GM21619 (cell line): ENCODE measurements around the gene KRT5.
A peak's percentile ranks its signal among the peaks of the same experiment; 100 is the strongest.

Source experiments
- ATAC-seq: cut with Tn5 transposase; IDR thresholded peaks from one replicate; pipeline ENCODE4 v1.9.1; 2021; ENCODE audit not compliant: unreplicated experiment

KRT5 gene

GRCh38 chr12:52539083-52539820 is 19.1 kb upstream of the KRT5 start:
- no peak for ATAC-seq

DNA sequence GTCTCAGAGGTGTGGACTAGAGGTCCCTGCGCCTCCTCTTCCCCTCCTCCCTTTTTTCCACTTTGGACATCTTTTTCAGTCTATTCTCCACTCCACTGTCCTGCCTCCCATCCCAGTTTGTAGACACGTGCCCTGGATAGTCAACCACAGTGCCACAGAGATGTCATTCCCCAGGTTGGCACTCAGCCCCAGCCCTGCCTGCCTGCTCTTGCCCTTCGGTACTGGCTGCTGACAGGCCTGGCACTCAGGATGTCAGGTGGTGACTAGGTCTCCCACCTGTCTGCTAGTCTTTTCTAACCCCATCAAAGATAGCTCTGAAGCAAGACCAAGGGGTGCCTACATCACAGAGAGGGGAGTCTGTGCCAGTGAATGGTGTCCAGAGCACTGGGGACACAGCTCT is 16.9 kb upstream of the KRT5 start:
- no peak for ATAC-seq

DNA sequence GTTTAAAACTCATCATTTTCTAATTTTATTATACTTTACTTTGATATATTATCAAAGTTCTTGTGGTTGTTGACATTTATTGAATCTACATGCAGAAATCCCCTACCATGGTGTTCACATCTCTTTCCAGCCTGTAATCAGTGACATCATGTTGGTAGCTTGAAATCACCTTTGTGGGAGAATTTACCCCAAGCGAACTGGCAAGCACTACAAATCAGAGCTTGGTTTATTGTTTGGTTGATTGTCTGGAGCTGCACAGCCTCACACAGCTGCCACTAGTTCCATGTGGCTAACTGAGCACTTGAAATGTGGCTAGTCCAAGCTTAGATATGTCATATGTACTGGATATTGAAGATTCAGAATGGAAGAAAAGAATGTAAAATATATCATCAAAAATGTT is 15.4 kb upstream of the KRT5 start:
- ATAC-seq = no peak

- no peak for ATAC-seq
These were observed 14.3 kb upstream of the KRT5 start for GRCh38 chr12:52534482-52534881.

- no peak for ATAC-seq
These were observed 13.7 kb upstream of the KRT5 start for GRCh38 chr12:52533686-52534470.

DNA sequence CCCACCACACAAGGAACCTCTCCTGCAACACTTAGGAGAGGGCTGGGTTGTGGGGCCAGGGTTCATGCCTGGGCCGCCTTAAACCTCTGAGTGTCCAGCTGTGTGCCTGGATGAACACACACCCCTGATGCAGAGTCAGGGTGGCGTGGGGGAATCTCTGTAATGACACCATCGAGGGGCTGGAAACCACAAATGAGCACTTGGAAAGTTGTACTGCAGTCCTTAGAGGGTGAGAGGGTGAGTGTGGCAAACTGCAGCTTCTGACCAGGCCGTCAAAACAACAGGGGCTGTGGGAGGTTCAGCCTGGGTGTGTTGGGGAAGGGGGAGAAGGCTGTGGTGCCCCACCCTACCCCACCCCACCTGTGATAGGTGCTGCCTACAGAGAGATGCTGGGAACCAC is 12.4 kb upstream of the KRT5 start:
- ATAC-seq = no peak

- ATAC-seq = no peak
These were observed 11.5 kb upstream of the KRT5 start for GRCh38 chr12:52531566-52532300.

DNA sequence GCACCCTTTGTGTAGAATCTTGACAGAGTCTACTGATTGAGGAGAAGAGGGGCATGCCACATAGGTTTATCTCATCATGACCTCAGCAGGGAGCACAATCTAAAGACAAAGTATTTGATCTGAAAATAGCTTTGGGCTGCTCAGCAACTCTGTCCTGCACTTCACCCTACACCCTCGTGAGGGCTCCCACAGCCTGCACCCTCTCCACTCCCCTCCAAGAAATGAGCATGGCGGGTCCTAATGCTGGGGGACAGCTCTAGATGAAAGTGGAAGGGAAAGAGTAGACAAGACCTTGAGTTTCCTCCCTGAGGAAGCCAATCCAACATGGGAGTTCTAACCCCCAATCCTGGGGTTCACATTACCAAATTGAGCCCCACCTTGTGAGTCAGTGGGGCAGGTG is 10.7 kb upstream of the KRT5 start:
- no peak for ATAC-seq

GRCh38 chr12:52530366-52530765 is 10.2 kb upstream of the KRT5 start:
- no peak for ATAC-seq

GRCh38 chr12:52529846-52530245 is 9.7 kb upstream of the KRT5 start:
- no peak for ATAC-seq

- no peak for ATAC-seq
These were observed 9.2 kb upstream of the KRT5 start for GRCh38 chr12:52529417-52529816.

DNA sequence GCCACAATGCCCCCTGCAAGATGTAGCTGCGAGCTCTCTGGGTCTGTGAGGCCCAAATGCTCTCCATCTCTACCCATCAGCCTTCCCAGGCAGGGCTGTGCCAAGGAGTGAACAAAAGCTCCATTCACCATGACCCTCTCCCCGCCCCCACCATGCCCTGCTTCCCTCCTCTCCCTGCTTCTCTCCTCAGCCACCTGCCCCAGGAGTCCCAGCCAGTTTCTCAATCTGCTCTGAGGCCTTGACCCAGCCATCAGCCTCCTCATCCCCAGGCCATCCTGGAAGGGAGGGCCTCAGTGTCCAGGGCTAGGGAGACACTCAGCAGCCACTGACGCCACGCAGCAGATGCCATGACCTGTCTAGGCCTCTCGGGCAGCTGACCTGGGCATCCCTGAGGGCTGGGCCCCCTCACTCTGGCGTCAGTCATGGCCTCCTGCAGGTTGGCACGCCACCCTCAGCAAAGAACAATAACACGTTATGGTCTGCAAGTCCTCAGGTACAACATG is 8.5 kb upstream of the KRT5 start:
- no peak for ATAC-seq

DNA sequence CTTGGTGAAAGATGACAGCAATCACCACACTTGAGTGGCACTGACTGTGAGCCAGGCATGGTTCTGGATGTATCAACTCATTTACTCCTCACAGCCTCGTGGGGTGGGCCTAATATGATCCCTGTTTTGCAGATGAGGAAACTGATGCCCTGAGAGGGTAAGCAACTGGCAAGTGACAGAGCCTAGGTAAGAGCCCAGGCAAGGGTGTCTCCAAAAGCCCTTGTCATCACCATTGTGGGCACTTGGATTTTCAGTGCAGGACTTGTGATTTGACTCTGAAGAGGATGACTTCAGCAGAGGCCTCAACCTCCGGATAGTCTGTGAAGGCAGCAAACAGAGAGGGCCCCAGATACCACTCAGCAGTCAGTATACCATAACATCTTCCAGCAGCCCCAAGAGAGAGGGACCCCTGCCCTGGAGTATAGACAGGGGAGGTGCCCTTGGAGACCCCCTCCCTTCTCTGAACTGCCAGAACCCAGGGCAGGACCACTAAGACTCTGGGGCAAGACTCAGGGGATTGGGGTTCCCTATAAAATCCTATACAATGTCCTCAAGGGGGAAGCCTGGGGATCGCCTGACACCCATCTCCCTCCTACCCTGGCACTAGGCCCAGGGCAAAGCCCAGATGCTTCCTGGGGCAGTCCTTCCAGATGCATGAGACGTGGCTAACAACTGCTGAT is 7.1 kb upstream of the KRT5 start:
- no peak for ATAC-seq

GRCh38 chr12:52526511-52526951 is 6.3 kb upstream of the KRT5 start:
- no peak for ATAC-seq

- ATAC-seq = no peak
These were observed 5.7 kb upstream of the KRT5 start for GRCh38 chr12:52525661-52526499.

- peak; percentile 70 for ATAC-seq
These were observed 4.9 kb upstream of the KRT5 start for GRCh38 chr12:52524898-52525591.

GRCh38 chr12:52524241-52524897 is 4.2 kb upstream of the KRT5 start:
- no peak for ATAC-seq

DNA sequence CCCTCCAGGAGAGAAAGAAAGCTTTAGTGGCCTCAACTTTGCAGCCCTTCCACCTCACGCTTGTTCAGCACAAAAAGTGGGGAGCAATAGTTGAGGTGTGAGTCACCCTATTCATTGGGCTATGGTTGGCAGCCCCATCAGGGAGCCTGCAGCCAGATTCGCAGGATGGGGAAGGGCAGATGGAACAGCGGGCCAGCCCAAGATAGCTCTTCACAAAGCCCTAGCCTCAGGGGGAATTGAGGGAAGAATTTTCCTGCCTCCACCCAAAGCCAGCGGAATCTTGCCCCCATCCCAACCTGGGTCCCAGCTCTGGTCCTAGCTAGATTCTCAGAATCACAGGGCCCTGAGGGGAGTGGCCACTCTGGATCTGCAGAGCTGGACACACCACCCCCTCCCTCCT is 3.6 kb upstream of the KRT5 start:
- no peak for ATAC-seq
